ENCODE measurements around the gene RNASEH2A.

Gene RNASEH2A

DNA sequence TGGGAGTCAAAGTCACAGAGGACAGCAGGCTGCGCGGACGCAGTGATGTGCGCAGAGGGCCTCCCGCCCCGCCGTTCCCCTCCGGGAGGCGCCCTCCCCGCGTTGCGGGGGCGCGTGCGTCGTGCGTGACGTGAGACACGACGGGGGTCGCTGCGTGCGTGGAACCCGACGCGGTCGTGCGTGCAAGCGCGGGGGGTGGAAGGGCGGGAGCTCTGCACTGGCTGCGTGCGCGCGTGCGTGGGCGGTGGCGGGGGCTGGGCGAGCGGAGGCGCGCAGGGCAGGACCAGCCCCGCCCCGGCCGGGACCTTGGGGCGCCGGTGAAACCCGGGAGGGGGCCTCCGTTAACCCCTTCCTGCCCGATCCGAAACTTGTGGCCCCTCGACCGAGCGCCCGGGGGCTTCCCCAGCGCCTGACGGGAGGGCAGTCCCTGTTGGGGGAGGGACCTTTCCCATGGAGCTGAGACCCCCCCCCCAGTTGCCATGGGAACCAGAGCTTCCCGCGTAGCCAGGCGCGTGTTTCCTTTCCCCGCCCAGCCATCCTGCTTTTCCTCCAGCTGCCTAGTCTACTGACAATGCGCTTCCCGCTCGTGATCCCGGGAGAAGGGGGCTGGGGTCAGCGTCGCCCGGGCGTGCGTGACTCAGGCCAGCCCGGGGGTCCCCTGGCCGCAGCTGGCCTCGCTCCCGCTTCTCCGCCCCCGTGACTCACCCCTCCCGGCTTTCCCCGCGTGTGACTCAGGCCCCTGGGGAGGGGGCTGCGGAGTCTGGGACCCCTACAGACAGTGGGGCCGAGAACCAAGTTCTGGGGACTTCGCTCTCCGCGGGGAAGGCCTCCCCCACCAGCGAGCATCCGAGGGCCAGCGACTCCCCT is 23.7 kb upstream of the RNASEH2A start:
- peak; percentile 80 to 93 for DNase-seq (ENCODE audit: low read depth in 1 of 2, low spot score in 1 of 2)

DNA sequence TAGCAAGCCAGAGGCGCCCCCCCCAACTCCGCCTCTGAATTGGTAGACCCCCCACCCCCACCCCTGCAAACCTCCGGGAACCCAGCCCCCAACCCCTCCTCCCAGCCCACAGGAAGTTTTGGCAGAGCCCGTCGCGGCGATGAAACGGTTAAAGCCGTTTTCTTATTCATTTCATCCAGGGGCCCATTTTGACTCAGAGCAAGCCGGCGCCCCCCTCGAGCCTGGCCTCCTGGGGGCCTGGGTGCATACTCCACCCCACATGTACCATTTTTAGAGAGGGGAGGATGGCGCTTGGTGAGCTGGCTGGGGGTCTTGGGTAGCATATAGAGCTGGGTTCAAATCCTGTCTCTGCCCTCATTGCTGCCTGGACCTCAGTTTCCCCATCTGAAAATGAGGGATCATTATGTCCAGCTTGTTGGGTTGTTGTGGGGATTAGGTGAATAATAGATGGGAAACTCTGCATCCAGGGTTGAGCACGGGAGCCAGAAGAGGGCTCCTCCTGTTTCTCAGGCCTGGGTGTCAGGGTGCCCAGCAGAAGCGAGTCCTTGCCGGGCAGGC is 23.0 kb upstream of the RNASEH2A start:
- DNase-seq (ENCODE audit: low read depth in 1 of 2, low spot score in 1 of 2): no peak

DNA sequence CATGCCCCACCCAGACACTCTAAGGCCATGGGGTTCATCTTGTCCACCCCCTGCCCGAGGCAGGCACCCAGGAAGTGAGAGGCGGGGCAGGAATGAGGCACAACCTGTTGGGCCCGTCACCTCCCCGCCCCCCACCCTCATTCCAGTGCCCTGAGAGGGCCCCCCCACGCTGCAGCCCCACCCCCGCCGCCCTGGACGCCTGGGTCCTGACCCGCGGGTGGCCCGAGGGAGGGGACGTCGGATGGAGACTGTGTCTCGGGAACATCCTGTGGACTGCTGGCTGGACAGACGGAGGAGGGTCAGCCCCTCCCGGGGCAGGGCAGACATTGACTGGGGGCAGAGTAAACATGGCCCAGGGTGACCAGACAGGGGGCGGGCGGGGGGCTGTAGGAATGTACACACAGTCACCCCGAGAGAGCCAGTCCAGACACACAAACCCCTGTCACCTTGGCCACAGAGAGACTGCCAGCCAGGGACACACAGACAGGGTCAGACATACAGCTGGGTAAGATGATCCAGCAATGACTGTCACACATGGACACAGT is 22.5 kb upstream of the RNASEH2A start:
- DNase-seq (ENCODE audit: low read depth in 1 of 2, low spot score in 1 of 2): no peak

DNA sequence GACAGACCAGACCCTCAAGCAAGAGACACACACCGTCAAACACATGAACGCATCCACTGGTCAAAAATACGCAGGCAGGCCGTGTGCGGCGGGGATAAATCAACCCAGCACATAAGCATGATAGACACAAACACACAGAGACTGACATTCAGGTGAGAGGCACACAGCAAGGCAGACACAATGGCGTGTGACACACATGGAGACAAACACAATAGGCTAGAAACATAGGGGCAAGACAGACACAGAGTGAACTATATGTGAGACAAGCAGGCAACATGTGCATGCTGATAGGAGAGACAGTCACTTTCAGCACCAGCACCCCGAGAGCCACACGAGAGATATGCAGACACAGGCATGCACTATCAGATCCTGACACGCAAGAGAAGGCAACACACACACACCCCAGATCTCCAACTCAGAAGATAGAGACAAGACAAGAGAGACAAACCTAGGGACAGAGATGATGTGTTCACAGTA is 22.0 kb upstream of the RNASEH2A start:
- DNase-seq (ENCODE audit: low read depth in 1 of 2, low spot score in 1 of 2): no peak

DNA sequence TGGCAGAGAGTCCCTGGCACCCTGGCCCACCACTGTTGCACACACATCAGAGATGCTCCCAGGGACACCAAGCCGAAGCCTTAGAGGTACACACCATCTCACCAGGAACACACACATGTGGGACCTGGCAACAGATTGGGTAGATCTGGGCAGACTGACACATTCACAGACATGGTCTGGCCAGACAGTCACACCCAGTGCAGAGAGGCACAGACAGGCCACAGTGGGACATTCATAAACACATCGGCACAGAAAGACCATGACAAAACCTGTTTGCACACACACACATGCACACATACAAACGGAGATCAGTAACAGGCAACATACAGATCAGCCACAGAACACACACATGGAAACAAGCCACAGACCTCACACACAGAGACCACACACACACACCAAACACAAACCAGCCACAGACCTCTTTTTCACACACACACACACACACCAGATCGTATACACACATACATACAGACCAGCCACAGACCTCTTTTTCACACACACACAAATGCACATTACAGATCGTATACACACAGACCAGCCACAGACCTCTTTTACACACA is 21.4 kb upstream of the RNASEH2A start:
- DNase-seq (ENCODE audit: low read depth in 1 of 2, low spot score in 1 of 2): no peak

DNA sequence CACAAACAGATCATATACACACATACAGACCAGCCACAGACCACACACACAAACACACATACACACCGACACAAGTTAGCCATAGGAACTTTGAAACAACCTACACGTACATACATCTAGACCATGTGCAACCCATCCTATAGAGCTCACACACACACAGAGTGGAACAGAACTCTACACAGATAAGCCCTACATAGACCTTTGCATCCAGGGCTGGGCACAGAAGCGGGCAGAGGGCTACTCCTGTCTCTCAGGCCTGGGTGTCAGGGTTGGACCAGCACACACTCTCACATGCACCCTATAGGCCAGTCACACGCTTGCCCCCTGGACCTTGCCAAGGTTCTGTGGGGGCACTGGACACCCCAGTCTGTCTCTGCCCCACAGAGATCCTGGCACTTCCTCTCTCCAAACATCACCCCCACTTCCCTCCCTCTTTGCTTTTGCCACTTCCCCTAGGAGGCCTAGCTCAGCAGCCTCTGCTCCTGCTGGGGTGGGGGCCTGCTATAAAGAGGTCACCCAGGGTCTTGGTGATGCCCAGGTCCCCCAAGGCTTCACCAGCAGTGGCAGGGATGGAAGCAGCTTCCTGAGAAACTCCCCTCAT is 20.9 kb upstream of the RNASEH2A start:
- DNase-seq (ENCODE audit: low read depth in 1 of 2, low spot score in 1 of 2): no peak

DNA sequence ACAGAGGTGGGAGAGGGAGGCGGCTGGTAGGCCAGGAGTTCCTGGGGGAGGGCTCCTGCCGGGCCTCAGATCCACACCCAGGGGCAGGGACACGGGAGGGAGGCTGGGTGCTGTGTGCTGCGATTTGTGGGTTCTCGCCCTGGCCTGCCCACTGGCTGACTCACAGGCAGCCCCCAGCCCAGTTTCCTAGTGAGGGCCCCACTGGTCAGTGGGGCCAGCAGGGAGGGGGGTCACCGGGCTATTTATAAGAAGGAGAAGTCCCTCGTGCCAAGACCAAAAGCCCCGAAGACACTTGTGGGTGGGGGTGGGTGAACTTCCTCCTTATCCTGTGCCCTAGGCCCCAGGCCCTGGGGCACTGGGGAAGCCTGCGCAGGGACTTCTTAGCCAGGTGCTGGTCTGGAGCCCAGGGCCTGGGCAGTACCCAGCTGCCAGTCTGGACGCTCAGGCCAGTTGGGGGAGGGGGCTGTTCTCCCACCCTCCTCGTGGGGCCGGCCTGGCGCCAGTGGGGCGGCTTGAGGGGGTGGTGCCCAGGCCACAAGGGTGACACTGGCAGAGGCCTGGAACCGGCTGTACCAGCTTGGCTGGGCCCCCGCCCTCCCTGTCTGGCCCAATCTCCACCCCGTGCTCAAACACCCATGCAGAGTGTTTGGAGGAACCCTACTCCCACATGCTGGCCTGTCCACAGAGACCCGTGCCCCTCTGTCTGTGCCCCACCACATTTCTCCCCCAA is 20.1 kb upstream of the RNASEH2A start:
- no peak for DNase-seq (ENCODE audit: low read depth in 1 of 2, low spot score in 1 of 2)

DNA sequence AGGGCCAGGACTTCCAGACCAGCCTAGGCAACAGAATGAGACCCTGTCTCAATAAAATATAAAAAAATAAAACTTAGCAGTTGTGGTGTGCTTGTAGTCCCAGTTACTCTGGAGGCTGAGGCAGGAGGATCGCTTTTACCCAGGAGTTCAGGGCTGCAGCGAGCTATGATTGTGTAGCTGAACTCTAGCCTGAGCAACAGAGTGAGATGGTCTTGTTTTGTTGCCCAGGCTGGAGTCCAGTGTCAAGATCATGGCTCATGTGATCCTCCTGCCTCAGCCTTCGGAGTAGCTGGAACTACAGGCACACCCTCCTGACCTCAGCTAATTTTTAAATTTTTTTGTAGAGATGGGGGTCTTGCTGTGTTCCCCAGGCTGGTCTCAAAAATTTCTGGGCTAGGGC is 19.4 kb upstream of the RNASEH2A start:
- DNase-seq (ENCODE audit: low read depth in 1 of 2, low spot score in 1 of 2): no peak

DNA sequence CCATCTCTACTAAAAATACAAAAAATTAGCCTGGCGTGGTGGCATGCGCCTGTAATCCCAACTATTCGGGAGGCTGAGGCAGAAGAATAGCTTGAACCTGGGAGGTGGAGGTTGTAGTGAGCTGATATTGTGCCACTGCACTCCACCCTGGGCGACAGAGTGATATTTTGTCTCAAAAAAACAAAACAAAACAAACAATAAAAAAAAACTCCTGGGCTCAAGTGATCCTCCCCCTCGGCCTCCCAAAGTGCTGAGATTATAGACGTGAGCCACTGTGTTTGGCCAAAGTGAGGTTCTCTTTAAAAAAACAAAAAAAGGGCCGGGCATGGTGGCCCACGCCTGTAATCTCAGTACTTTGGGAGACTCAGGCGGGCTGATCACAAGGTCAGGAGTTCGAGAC is 18.9 kb upstream of the RNASEH2A start:
- no peak for DNase-seq (ENCODE audit: low read depth in 1 of 2, low spot score in 1 of 2)

DNA sequence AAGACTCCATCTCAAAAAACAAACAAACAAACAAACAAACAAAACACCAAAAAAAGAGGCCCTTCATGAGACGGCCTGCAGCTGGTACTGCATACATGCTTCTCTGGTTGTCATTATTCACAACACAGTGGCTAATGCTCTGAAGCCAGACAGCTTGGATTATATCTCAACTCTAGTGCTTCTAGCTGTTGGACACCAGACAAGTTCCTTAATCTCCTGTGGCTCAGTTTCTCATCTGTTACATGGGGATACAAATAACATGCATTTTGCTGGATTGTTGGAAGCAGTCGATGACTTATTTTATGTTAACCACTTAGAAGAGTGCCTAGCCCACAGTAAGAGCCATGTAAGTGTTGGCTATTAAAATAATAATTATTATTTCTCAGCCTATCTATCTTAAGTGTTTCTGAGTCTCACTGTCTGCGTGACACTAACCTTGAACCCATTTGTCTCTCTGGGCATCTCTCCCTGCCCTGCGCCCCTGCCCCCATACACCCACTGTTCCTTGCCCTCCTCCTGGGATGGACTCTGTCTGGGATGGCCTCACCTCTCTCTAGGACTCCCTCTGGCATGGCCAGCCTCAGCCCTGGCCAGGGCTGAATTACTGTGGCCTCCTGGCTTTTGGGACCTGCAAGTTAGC is 18.2 kb upstream of the RNASEH2A start:
- no peak for DNase-seq (ENCODE audit: low read depth in 1 of 2, low spot score in 1 of 2)

DNA sequence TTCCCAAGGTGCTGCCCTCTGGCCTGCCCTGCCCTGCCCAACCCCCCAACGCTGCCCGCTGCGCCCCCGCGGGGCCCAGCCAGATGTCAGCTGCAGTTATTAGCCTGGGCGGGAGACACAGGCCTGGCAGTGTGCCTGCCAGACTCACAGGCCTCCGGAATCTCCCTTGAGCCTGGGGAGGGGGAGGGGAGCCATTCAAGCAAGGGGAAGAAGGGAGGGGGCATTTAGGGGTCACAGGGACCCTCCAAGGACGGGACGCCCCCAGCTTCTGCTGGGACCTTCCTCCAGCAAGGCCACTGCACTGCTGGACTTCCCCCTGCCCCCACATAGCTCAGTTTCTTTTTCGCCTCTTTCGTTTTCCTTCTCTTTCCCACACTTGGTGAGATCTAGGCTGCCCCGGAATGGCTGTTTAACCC is 17.7 kb upstream of the RNASEH2A start:
- peak in 1 of 2 donors; percentile 45 for DNase-seq (ENCODE audit: low read depth in 1 of 2, low spot score in 1 of 2)

DNA sequence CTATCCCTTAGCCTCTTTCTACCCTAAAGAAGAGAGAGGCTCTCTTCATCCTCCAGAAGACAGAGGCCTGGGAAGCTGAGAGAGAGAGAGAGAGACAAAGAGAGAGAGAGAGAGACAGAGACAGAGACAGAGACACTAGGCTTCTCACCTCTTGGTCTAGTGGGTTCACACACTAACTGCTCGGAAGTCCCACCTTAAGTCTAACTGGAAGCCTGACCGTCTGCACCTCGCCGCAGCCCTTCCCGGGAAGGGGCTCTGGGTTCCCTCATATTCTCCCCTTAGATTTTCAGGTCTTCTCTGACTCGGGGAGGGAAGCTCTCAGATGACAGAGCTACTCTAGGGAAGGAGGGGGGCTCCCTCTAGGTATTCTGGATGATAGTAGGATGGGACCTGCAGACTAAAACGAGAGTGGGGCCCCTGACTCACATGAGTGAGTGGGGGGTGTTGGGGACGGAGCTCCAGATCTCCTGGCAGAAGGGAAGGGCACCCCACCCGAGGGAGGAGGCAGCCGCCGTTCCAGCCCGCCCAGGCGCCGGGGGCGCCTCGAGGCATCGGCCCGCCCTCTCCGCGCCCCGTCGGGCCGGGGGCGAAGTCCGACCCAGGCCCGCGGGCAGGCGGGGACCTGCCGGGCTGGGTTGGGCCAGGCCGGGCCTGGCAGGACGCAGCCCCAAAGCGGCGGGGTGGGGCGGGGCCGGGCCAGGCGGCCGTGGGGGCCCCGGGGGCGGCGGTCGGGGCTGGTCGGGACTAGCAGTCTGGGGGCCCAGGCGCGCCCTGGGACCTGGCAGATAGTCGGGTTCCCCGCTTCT is 17.1 kb upstream of the RNASEH2A start:
- no peak for DNase-seq (ENCODE audit: low read depth in 1 of 2, low spot score in 1 of 2)

DNA sequence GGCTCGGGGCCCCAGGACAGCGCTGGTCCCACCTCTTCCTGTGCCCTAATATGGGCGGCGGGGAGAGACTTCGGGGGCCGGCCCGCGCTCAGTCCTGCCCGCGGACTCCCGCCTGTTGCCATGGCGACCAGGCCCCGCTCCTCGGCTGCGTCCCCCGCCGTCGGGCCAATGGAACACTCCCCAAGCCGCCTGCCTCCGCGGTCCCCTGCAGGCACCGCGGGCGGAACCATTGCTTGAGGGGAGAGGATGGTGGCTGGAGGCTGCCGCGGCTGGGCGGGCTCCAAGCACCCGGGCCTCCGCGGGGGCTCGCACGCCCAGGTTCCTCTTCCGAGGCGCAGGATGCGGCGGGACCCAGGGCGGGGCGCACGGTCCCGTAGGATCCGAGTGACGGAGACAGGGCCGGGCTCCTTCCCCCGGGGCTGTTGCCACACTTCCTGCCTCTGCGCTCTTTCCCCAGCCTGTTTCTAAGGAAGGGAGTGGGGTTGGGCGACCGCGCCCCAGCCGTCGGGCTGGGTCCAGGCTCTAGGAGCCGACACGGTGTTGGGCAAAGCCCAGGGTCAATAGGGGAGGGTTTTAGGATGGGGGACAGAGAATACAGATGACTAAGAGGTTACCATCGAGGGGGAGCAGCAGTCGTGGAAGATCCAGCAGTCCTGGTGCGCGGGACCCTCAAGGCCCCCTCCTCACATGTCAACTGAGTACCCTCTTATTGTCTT is 16.3 kb upstream of the RNASEH2A start:
- DNase-seq (ENCODE audit: low read depth in 1 of 2, low spot score in 1 of 2): peak; percentile 71 to 90

DNA sequence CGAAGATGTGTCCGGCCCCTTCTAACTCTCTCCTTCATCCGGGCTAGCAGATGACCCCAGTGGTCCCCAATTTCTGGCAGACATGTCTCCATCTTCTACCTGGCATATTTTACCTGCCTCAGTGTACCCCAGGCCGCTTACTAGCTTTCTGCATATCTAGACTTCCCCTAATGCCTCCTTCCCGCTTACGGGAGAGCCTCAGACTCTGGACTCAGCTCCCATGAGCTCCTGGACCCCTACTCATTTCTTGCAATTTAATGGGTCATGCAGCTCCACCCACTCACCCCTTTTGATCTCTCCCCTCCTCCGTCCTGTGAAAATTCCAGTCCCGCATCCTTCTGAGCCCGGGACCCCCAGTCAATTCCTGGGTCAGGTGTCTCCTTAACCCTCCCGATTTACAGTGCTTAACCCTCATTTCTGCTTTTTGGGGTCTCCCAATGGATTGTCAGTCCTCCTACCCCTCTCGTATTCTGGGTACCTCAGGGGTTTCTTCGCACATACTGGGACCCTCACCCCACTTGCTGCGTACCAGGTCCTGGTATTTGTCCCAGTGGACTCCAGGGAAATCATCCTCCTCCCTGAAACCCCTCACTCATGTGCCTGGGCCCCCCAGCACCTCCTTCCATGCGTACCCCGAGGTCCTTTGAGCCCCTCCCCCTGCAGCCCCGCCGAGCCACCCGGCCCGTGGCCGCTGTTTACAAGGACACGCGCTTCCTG is 15.6 kb upstream of the RNASEH2A start:
- no peak for DNase-seq (ENCODE audit: low read depth in 1 of 2, low spot score in 1 of 2)

DNA sequence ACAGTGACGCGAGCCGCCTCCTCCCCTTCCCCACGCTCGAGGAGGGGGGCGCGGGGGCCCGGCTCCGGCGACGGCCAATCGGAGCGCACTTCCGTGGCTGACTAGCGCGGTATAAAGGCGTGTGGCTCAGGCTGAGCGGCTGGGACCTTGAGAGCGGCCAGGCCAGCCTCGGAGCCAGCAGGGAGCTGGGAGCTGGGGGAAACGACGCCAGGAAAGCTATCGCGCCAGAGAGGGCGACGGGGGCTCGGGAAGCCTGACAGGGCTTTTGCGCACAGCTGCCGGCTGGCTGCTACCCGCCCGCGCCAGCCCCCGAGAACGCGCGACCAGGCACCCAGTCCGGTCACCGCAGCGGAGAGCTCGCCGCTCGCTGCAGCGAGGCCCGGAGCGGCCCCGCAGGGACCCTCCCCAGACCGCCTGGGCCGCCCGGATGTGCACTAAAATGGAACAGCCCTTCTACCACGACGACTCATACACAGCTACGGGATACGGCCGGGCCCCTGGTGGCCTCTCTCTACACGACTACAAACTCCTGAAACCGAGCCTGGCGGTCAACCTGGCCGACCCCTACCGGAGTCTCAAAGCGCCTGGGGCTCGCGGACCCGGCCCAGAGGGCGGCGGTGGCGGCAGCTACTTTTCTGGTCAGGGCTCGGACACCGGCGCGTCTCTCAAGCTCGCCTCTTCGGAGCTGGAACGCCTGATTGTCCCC is 14.9 kb upstream of the RNASEH2A start, which contains the start of gene JUNB:
JUNB (plus strand) TSS at position 142 of the 706 bp plus-strand sequence; CDS start at position 428, 286 bp downstream.
- DNase-seq (ENCODE audit: low read depth in 1 of 2, low spot score in 1 of 2): peak; percentile 94 to 96

DNA sequence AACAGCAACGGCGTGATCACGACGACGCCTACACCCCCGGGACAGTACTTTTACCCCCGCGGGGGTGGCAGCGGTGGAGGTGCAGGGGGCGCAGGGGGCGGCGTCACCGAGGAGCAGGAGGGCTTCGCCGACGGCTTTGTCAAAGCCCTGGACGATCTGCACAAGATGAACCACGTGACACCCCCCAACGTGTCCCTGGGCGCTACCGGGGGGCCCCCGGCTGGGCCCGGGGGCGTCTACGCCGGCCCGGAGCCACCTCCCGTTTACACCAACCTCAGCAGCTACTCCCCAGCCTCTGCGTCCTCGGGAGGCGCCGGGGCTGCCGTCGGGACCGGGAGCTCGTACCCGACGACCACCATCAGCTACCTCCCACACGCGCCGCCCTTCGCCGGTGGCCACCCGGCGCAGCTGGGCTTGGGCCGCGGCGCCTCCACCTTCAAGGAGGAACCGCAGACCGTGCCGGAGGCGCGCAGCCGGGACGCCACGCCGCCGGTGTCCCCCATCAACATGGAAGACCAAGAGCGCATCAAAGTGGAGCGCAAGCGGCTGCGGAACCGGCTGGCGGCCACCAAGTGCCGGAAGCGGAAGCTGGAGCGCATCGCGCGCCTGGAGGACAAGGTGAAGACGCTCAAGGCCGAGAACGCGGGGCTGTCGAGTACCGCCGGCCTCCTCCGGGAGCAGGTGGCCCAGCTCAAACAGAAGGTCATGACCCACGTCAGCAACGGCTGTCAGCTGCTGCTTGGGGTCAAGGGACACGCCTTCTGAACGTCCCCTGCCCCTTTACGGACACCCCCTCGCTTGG is 14.1 kb upstream of the RNASEH2A start:
- peak; percentile 60 to 61 for DNase-seq (ENCODE audit: low read depth in 1 of 2, low spot score in 1 of 2)

DNA sequence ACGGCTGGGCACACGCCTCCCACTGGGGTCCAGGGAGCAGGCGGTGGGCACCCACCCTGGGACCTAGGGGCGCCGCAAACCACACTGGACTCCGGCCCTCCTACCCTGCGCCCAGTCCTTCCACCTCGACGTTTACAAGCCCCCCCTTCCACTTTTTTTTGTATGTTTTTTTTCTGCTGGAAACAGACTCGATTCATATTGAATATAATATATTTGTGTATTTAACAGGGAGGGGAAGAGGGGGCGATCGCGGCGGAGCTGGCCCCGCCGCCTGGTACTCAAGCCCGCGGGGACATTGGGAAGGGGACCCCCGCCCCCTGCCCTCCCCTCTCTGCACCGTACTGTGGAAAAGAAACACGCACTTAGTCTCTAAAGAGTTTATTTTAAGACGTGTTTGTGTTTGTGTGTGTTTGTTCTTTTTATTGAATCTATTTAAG is 13.5 kb upstream of the RNASEH2A start:
- DNase-seq (ENCODE audit: low read depth in 1 of 2, low spot score in 1 of 2): no peak
